Loucy (cell line): ENCODE results near the gene RACK1.
"Not testable (repeated sequence)": the region's sequence is repeated elsewhere in the genome, so short reads cannot be mapped to it uniquely, and the experiment has no call there.

ENCODE experiments used
- EZH2phosphoT487 ChIP-seq: fragments of 200-600 bp; IDR thresholded peaks from 2 replicates; pipeline ENCODE4 v1.6.1; 2018; ENCODE audit warnings: antibody characterized with exemption, mild to moderate bottlenecking, moderate library complexity, borderline replicate concordance
- TF ChIP-seq, protein P1 (sequence below): fragments of 200-600 bp; sonication (generic); conservative IDR thresholded peaks from 2 replicates; pipeline ENCODE4 v1.5.1; 2014; ENCODE audit warnings: mild to moderate bottlenecking, antibody characterized with exemption, low read length

- TF ChIP-seq, protein P1, sequence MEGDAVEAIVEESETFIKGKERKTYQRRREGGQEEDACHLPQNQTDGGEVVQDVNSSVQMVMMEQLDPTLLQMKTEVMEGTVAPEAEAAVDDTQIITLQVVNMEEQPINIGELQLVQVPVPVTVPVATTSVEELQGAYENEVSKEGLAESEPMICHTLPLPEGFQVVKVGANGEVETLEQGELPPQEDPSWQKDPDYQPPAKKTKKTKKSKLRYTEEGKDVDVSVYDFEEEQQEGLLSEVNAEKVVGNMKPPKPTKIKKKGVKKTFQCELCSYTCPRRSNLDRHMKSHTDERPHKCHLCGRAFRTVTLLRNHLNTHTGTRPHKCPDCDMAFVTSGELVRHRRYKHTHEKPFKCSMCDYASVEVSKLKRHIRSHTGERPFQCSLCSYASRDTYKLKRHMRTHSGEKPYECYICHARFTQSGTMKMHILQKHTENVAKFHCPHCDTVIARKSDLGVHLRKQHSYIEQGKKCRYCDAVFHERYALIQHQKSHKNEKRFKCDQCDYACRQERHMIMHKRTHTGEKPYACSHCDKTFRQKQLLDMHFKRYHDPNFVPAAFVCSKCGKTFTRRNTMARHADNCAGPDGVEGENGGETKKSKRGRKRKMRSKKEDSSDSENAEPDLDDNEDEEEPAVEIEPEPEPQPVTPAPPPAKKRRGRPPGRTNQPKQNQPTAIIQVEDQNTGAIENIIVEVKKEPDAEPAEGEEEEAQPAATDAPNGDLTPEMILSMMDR, result not testable (repeated sequence)
- TF ChIP-seq EZH2phosphoT487, result not testable (repeated sequence)
These were observed 29.5 kb downstream of the RACK1 start for GRCh38 chr5:181214249-181214648.
